Frontal cortex (tissue), 4 donors: ENCODE measurements around the gene NCOA3. TPM values are rescaled to one million over a fixed set of nuclear protein-coding genes. Genes with fewer than 3 reads are reported as not detected.

ENCODE experiments used
- DNase-seq, 2 donors: peaks; one replicate each; pipeline ENCODE4 v3.0.0; 2012; ENCODE audit warnings: low spot score in 2 of 2
- FAIRE-seq: peaks from 2 replicates; lab custom pipeline; 2012; peaks lifted over from hg19 to GRCh38; lab: Jason Lieb, UNC
- total RNA-seq: library from RNA; depleted of rRNA; stranded (reverse); fragments of >200 nt; gene quantifications from one replicate; pipeline ENCODE4 v1.2.3, GENCODE V29; 2014
- donor health status: control.
- donor health status: control.
- donor health status: control.

NCOA3 gene
- total RNA-seq, 1 donor from 2014 or later: 42.0 TPM

DNA sequence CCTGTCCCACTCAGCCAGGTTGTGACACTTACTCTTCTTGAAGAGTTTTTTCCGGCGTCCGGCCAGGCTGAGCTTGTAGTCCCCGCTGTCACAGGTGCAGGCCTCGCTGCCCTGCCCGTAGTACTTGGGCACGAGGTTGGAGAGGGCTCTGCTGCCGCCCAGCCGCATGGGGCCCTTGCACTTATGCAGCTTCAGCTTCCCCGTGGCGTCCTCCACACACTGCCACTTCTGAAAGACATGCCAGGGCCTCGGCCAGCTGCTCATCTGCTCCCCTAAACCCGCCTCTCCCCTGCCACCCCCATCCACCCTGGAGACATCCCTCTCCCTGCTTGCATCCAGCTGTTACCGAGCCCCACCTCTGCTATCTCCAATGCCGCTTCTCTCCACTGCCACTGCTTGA is 170.5 kb downstream of the NCOA3 start:
- FAIRE-seq (no peak), DNase-seq (no peak)

- DNase-seq (no peak), FAIRE-seq (no peak)
Observed at GRCh38 chr20:47672886-47673670, 171.4 kb downstream of the NCOA3 start.

DNA sequence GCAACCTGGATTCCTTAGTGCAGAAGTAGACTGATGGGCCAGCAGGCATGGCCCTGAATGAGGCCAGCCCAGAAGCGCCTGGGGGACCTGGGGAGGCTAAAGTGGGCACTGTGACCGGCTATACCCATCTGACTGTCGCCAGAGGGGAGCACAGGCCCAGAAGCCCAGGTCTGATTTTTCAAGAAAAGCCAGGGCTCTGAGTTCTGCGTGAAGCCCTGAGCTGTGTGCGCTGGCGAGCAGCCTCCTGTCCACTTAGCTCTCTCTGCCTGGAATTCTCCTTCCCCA is 171.9 kb downstream of the NCOA3 start:
- DNase-seq (no peak), FAIRE-seq (no peak)

- DNase-seq (no peak), FAIRE-seq (no peak)
Observed at GRCh38 chr20:47674145-47674544, 172.5 kb downstream of the NCOA3 start.

GRCh38 chr20:47674686-47675085 is 173.0 kb downstream of the NCOA3 start:
- FAIRE-seq (no peak), DNase-seq (no peak)

GRCh38 chr20:47675190-47676142 is 173.8 kb downstream of the NCOA3 start:
- FAIRE-seq: no peak
- no peak for DNase-seq

- DNase-seq: no peak
- FAIRE-seq: no peak
Observed at GRCh38 chr20:47676219-47676721, 174.6 kb downstream of the NCOA3 start.

DNA sequence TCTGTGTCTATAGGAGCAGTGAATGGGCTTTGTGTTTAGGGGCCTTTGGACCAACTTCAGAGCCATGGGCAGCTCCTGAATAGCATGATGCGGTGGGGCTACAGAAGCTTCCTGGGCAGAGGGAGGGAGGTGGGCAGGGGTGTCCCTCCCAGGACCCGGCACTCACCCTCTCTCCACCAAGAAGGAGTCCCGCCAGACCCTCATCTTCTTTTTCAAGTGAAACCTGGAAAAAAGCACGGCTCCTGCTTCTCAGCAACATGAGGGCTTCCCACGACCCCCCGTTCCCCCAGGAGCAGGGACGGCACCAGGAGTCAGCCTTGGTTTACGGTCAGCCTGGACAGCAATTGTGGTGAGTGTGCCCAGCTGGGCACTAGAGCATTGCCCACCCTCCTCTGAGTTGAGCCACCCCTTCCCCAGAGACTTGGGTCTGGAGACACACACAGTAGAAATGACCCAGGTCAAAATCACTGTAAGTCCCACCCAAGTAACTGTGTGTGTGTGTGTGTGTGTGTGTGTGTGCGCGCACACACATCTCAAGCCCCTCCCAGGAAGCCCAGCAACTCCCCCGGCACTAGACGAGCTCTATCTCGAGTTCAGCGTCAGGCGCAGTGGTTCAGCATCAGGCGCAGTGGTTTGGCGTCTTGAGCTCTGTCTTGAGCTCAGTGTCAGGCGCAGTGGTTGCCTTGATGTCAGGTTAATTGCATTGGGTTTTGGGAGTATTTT is 175.4 kb downstream of the NCOA3 start:
- FAIRE-seq: no peak

DNA sequence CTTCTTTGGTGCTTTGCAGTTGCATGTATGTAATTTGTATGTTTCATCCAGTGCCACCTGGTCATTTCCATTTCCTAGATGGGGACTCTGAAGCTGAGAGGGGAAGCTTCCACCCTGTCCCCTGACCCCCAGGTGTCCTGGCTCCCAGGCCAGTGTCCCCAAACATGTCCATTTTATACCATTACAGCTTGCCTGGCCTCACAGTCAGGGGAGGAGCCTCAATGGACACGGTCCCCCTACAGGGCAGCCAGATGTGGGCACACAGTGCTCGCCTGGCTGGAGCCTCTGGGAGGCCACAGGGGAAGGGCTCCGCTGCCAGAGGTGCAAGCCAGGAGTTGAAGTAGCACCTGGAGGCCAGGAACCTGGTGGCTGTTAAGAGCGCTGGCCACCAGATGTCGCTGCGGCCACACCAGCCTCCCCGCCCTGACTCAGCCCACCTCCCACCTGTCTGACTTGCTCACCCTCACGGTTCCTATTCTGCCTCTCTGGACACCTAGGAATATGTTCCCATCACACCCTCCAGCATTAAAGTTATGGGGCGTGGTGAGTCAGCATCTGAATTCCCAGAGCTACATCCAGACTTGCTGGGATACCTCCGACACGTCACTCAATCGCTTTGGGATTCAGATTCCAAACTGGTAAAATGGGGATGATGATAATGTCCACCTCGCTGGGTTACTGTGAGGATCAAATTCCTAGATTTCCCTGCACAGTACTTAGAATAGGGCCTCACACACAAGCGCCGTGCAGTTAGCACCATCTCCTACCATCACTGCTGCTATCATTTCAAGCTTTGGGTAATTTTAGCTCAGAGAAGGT is 176.2 kb downstream of the NCOA3 start:
- no peak for FAIRE-seq
- DNase-seq: peak; percentile 31 to 64

More for the DNA sequence above, 175.4 kb downstream of the NCOA3 start:
- no peak for DNase-seq

DNA sequence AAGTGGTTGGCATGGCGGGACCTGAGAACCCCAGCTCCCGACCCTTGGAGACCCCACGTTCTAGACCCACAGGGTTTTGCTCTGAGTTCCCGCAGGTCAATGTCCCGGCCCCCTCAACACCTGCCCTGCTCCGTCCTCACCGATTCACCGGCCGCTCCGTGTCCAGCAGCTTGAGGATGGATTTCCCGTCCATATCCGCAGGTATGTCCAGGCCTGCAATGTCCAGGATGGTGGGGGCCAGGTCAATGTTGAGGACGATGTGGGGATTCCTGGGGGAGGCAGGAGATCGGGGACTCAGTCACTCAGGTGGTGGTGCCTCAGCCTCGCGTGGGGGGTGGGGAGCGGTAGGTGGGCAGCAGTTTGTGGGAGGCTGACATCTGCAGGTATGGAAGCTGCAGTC is 176.8 kb downstream of the NCOA3 start:
- FAIRE-seq (no peak), DNase-seq (no peak)

GRCh38 chr20:47679462-47679861 is 177.8 kb downstream of the NCOA3 start:
- DNase-seq: no peak
- no peak for FAIRE-seq

- FAIRE-seq (no peak), DNase-seq (no peak)
Observed at GRCh38 chr20:47680804-47681529, 179.3 kb downstream of the NCOA3 start.

- FAIRE-seq (no peak), DNase-seq (peak in 1 of 2 donors; percentile 26)
Observed at GRCh38 chr20:47682028-47682783, 180.5 kb downstream of the NCOA3 start.

- FAIRE-seq: no peak
- no peak for DNase-seq
Observed at GRCh38 chr20:47682916-47683315, 181.2 kb downstream of the NCOA3 start.

GRCh38 chr20:47684306-47685080 is 182.8 kb downstream of the NCOA3 start:
- DNase-seq: no peak
- no peak for FAIRE-seq

- FAIRE-seq (no peak), DNase-seq (no peak)
Observed at GRCh38 chr20:47686545-47686944, 184.9 kb downstream of the NCOA3 start.
